ENCODE data around the gene OR10A5.

GRCh38 chr11:6864438-6864837 is 19.0 kb downstream of the OR10A5 start:
- TF ChIP-seq POLR2AphosphoS5 (IDR thresholded peaks at IDR 0.05; ENCODE audit: low read depth, low read length): no peak
- TF ChIP-seq REST (IDR thresholded peaks at IDR 0.05; ENCODE audit: insufficient read depth in 1 of 2, low read depth in 2 of 2, low read length in 2 of 2): no peak

Data from PFSK-1 (cell line).